ENCODE results near the gene IL6ST.

DNA sequence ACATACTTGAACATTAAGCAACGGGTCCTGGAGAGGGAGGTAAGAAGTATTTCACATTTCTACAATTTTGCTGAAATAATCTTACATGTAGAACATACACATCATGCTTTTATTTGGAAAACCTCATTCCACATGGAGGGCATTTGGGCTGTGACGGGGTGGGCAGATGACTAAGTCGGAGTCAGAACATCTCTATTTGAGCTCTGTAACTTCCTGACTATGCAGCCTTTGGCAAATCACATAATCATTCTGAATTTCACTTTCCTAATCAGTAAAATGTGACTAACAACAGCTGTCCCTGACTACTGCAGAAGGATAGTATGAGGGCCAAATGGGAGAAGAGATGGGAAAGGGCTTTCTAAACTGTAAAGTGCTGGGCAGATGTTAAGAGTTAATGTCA is 17.1 kb upstream of the IL6ST start:
- TF ChIP-seq POLR2A (IDR thresholded peaks at IDR 0.05) (no peak), CTCF (IDR thresholded peaks at IDR 0.05 in 8 of 11, conservative IDR thresholded peaks at IDR 0.05 in 3 of 11) (no peak), POLR2AphosphoS5 (IDR thresholded peaks at IDR 0.05) (no peak)
